ENCODE data around the gene PACRG. TPM values are rescaled to one million over a fixed set of nuclear protein-coding genes. Genes with fewer than 3 reads are reported as not detected.

The PACRG gene
- total RNA-seq, 1 experiment from 2014 or later, result 0.26 TPM

- H3K18ac ChIP-seq (ENCODE audit: insufficient read length, low read depth, low read length), result no peak overlapping the region
- no peak overlapping the region for H4K91ac ChIP-seq (ENCODE audit: insufficient read length, low read depth, low read length)
- no peaks in the 10 kb centered on the region for H3K23me2 ChIP-seq (ENCODE audit: insufficient read length, low read depth, low read length, poor library complexity, severe bottlenecking)
- no CpG with 5 or more reads among the region's 8 CpGs for WGBS (ENCODE audit: extremely low coverage, insufficient read length, low lambda C conversion rate)
- no peak overlapping the region for H2BK20ac ChIP-seq (ENCODE audit: low read depth, low read length, poor library complexity, severe bottlenecking)
- no peak overlapping the region for H2BK15ac ChIP-seq (ENCODE audit: low read depth, low read length)
- H3K36me3 Mint-ChIP-seq (ENCODE audit: insufficient read depth in 1 of 3, low read depth in 3 of 3), result no peaks in the 10 kb centered on the region
- no peaks in the 10 kb centered on the region for H4K20me1 ChIP-seq (ENCODE audit: control insufficient read depth, insufficient read depth, insufficient read length)
- H3K27me3 Mint-ChIP-seq (ENCODE audit: low read depth), result no peaks in the 10 kb centered on the region; the same call in 1 of the 2 replicates
- no peaks in the 10 kb centered on the region for H3K4me1 ChIP-seq (ENCODE audit: insufficient read depth, low read length)
- H3K27ac Mint-ChIP-seq, result no peak overlapping the region
- no peaks in the 10 kb centered on the region for H3K79me1 ChIP-seq (ENCODE audit: insufficient read depth, low read depth, low read length, poor library complexity, severe bottlenecking)
- no peak overlapping the region for H2AFZ ChIP-seq (ENCODE audit: low read length)
- no peak overlapping the region for H3K56ac ChIP-seq (ENCODE audit: insufficient read length, low read depth, low read length)
- H3T11ph ChIP-seq (ENCODE audit: low read length), result no peak overlapping the region
- H3K23ac ChIP-seq (ENCODE audit: insufficient read length, low read depth, low read length), result no peak overlapping the region
- H3K4me1 Mint-ChIP-seq, result peaks cover 31 to 39% of the 10 kb centered on the region in 2 experiments
- no peak overlapping the region for H4K8ac ChIP-seq (replicated peaks; ENCODE audit: insufficient read length, low read depth, low read length)
- H3K79me2 ChIP-seq (ENCODE audit: insufficient read depth, low read length), result no peaks in the 10 kb centered on the region
- H3K9me3 ChIP-seq (ENCODE audit: control insufficient read depth, low read depth, low read length), result no peaks in the 10 kb centered on the region
- no peak overlapping the region for H2BK120ac ChIP-seq (ENCODE audit: low read depth, low read length, poor library complexity, severe bottlenecking)
- H3K27me3 ChIP-seq (ENCODE audit: insufficient read depth, low read length), result no peaks in the 10 kb centered on the region
- H4K5ac ChIP-seq (ENCODE audit: insufficient read length, low read depth, low read length), result no peak overlapping the region
- no peak for DNase-seq
- H3K4me2 ChIP-seq (ENCODE audit: insufficient read depth, insufficient read length, low read length), result no peak overlapping the region
- H3K14ac ChIP-seq (ENCODE audit: insufficient read depth, low read length), result no peak overlapping the region; the same call in 1 of the 2 replicates
- H2BK12ac ChIP-seq (ENCODE audit: insufficient read length, low read depth, low read length), result no peak overlapping the region
- H2BK5ac ChIP-seq (ENCODE audit: insufficient read length, low read length), result no peak overlapping the region
- H3K9ac ChIP-seq (ENCODE audit: extremely low read depth, insufficient read length, low read length), result no peak overlapping the region
- H3K4me3 Mint-ChIP-seq, result no peak overlapping the region
- no peak overlapping the region for H3K4ac ChIP-seq (ENCODE audit: low read depth, low read length)
- no peak overlapping the region for H2AK5ac ChIP-seq (ENCODE audit: insufficient read length, low read length)
- TF ChIP-seq CTCF (conservative IDR thresholded peaks at IDR 0.05), result no peak
- H3K27ac ChIP-seq (ENCODE audit: insufficient read length, low read depth, low read length), result no peak overlapping the region
- H3K9me3 Mint-ChIP-seq, result no peaks in the 10 kb centered on the region; a peak in 1 of 5 replicates
Measured at GRCh38 chr6:163243083-163243482, 515.3 kb downstream of the PACRG start.
